Mesendoderm (in vitro differentiated cells): Measurements from ENCODE around the gene ANKLE1.

Experiments
- DNase-seq: peaks from one replicate; pipeline ENCODE4 v3.0.0; 2013
- H2AK5ac ChIP-seq: 2 replicates; pipeline ENCODE4 v1.6.1; 2013; ENCODE audit warnings: low read length, inconsistent platforms
- H2BK120ac ChIP-seq: 2 replicates; pipeline ENCODE4 v1.6.1; 2013; ENCODE audit warnings: low read depth, mild to moderate bottlenecking, low read length, moderate library complexity, mixed read lengths
- H2BK15ac ChIP-seq: replicated peaks from 2 replicates; pipeline ENCODE4 v1.6.1; 2013; ENCODE audit warnings: low read depth, mild to moderate bottlenecking, moderate library complexity
- H2BK5ac ChIP-seq: 2 replicates; pipeline ENCODE4 v1.6.1; 2013; ENCODE audit warnings: low read length, inconsistent platforms
- H3K18ac ChIP-seq: 2 replicates; pipeline ENCODE4 v1.6.1; 2013; ENCODE audit warnings: mild to moderate bottlenecking, low read length, mixed read lengths
- H3K23ac ChIP-seq: one replicate; pipeline ENCODE4 v1.6.1; 2013; ENCODE audit warnings: low read length
- H3K27ac ChIP-seq: 2 replicates; pipeline ENCODE4 v1.5.1; 2013; ENCODE audit warnings: low read depth, mild to moderate bottlenecking, inconsistent platforms, low read length, moderate library complexity
- H3K27me3 ChIP-seq: 2 replicates; pipeline ENCODE4 v1.6.1; 2013; ENCODE audit warnings: low read length, control low read depth, mild to moderate bottlenecking, inconsistent platforms; ENCODE audit not compliant: insufficient read depth, poor library complexity
- H3K36me3 ChIP-seq: 2 replicates; pipeline ENCODE4 v1.6.1; 2013; ENCODE audit warnings: low read length, inconsistent platforms; ENCODE audit not compliant: control insufficient read depth, insufficient read depth
- H3K4ac ChIP-seq: one replicate; pipeline ENCODE4 v1.6.1; 2013; ENCODE audit warnings: low read depth, mild to moderate bottlenecking, low read length, moderate library complexity
- H3K4me1 ChIP-seq: 2 replicates; pipeline ENCODE4 v1.6.1; 2013; ENCODE audit warnings: low read depth, low read length, inconsistent platforms; ENCODE audit not compliant: control insufficient read depth
- H3K4me2 ChIP-seq: 2 replicates; pipeline ENCODE4 v1.6.1; 2013; ENCODE audit warnings: low read length
- H3K4me3 ChIP-seq: 2 replicates; pipeline ENCODE4 v1.5.1; 2013; ENCODE audit warnings: mild to moderate bottlenecking, low read length
- H3K56ac ChIP-seq: one replicate; pipeline ENCODE4 v1.6.1; 2013; ENCODE audit warnings: low read length
- H3K79me1 ChIP-seq: 2 replicates; pipeline ENCODE4 v1.6.1; 2013; ENCODE audit warnings: low read length, inconsistent platforms
- H3K79me2 ChIP-seq: 2 replicates; pipeline ENCODE4 v1.6.1; 2013; ENCODE audit warnings: mild to moderate bottlenecking, low read length; ENCODE audit not compliant: control insufficient read depth, insufficient read depth
- H3K9ac ChIP-seq: 2 replicates; pipeline ENCODE4 v1.6.1; 2013; ENCODE audit warnings: low read length, inconsistent platforms
- H4K5ac ChIP-seq: one replicate; pipeline ENCODE4 v1.6.1; 2013; ENCODE audit warnings: low read length
- H4K8ac ChIP-seq: one replicate; pipeline ENCODE4 v1.6.1; 2013; ENCODE audit warnings: low read depth, mild to moderate bottlenecking, control low read depth, low read length, moderate library complexity
- WGBS: extraction: QIAGEN DNeasy Blood & Tissue Kit; methylation state at CpG from one replicate; pipeline ENCODE4 v1.1.7; 2013; ENCODE audit warnings: low lambda C conversion rate, missing lambda C conversion rate; ENCODE audit not compliant: insufficient coverage; ENCODE audit errors: extremely low coverage; 5-methylcytosine and 5-hydroxymethylcytosine counted together

Gene ANKLE1

DNA sequence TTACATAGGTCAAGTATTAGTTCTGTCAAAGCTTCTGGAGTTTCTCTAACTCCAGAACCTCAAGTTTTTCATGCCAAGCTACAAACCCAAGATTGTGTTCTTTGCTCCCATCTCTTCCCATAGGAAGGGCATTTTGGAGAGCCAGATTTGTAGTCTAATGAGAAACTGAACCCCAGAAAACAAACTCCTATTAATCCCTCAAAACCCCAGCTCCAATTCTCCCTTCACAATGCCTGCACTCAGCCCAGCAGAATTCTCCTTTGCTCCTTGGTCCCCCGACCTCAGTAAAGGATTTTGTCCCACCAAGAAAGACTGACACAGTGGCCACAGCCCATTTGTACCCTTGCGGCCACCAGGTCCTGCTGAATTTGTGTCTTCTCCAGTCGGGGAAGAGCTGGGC is 25.6 kb upstream of the ANKLE1 start:
- no peak for DNase-seq
- H3K36me3 ChIP-seq, result no peaks in the 10 kb centered on the region
- H3K79me1 ChIP-seq, result no peaks in the 10 kb centered on the region
- H2BK15ac ChIP-seq, result no peak overlapping the region
- H3K79me2 ChIP-seq, result no peaks in the 10 kb centered on the region
- no peak overlapping the region for H3K4me3 ChIP-seq
- no peaks in the 10 kb centered on the region for H3K27me3 ChIP-seq
- no peak overlapping the region for H4K8ac ChIP-seq
- H3K18ac ChIP-seq, result no peak overlapping the region
- no peak overlapping the region for H2BK5ac ChIP-seq
- no peak overlapping the region for H3K4ac ChIP-seq
- no peak overlapping the region for H3K27ac ChIP-seq
- no peak overlapping the region for H3K23ac ChIP-seq
- H3K9ac ChIP-seq, result no peak overlapping the region
- no peak overlapping the region for H2BK120ac ChIP-seq
- H3K4me1 ChIP-seq, result no peaks in the 10 kb centered on the region
- H3K56ac ChIP-seq, result no peak overlapping the region
- no peak overlapping the region for H4K5ac ChIP-seq
- no peak overlapping the region for H3K4me2 ChIP-seq
- no peak overlapping the region for H2AK5ac ChIP-seq
- WGBS, result no CpG with 5 or more reads among the region's 3 CpGs

- Histone ChIP-seq H3K79me2 (no peaks in the 10 kb centered on the region), H3K27me3 (no peaks in the 10 kb centered on the region), H2BK120ac (no peak overlapping the region), H2BK15ac (no peak overlapping the region), H3K4me2 (no peak overlapping the region), H3K9ac (no peak overlapping the region), H3K23ac (no peak overlapping the region), H2AK5ac (no peak overlapping the region), H4K8ac (no peak overlapping the region), H3K18ac (no peak overlapping the region), H2BK5ac (no peak overlapping the region), H3K4ac (no peak overlapping the region), H3K36me3 (no peaks in the 10 kb centered on the region), H3K56ac (no peak overlapping the region), H3K27ac (no peak overlapping the region), H3K4me3 (no peak overlapping the region), H3K79me1 (no peaks in the 10 kb centered on the region), H4K5ac (no peak overlapping the region), H3K4me1 (no peaks in the 10 kb centered on the region)
- WGBS, result no CpG with 5 or more reads among the region's 9 CpGs
- peak; percentile 74 for DNase-seq
Measured at GRCh38 chr19:17259118-17259780, 22.5 kb upstream of the ANKLE1 start.

- Histone ChIP-seq H3K27ac (no peak overlapping the region), H3K56ac (no peak overlapping the region), H3K4me2 (no peak overlapping the region), H4K5ac (no peak overlapping the region), H3K18ac (no peak overlapping the region), H2BK120ac (no peak overlapping the region), H3K79me2 (no peaks in the 10 kb centered on the region), H2AK5ac (no peak overlapping the region), H3K4ac (no peak overlapping the region), H2BK5ac (no peak overlapping the region), H3K9ac (no peak overlapping the region), H3K27me3 (no peaks in the 10 kb centered on the region), H3K79me1 (no peaks in the 10 kb centered on the region), H4K8ac (no peak overlapping the region), H3K23ac (no peak overlapping the region), H2BK15ac (no peak overlapping the region), H3K36me3 (no peaks in the 10 kb centered on the region), H3K4me3 (no peak overlapping the region), H3K4me1 (peaks cover 2% of the 10 kb centered on the region)
- no peak for DNase-seq
- WGBS, result no CpG with 5 or more reads among the region's 1 CpG
Measured at GRCh38 chr19:17259934-17260333, 21.8 kb upstream of the ANKLE1 start.

DNA sequence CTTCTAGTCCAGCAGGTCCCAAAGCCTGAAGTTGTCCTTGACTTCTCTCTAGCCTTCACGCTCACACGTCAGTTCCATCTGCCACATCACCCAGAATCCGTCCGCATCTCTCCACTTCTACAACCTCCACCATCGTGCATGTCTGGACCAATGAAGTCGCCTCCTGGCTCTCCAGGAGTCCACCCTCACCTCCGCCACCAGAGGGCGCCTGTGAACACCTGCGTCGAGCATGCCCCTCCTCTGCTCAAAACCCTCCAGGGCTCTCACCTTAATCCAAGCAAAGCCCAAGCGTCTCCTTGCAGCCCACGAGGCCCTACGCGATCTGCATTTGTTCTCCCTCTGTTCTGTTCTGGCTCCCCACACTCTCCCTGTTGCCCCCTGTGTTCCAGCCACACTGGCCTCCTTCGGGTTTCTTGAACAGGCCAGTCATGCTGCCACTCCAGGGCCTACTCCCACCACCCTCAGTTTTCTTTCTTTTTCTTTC is 20.8 kb upstream of the ANKLE1 start:
- no peaks in the 10 kb centered on the region for H3K36me3 ChIP-seq
- no peaks in the 10 kb centered on the region for H3K79me1 ChIP-seq
- H3K27ac ChIP-seq, result no peak overlapping the region
- H3K27me3 ChIP-seq, result no peaks in the 10 kb centered on the region
- no peak overlapping the region for H4K5ac ChIP-seq
- H3K79me2 ChIP-seq, result no peaks in the 10 kb centered on the region
- peak; percentile 96 for DNase-seq
- no peak overlapping the region for H2AK5ac ChIP-seq
- H3K4me2 ChIP-seq, result no peak overlapping the region
- peak overlapping the region; percentile 74 for H3K56ac ChIP-seq
- no peak overlapping the region for H3K4me3 ChIP-seq
- peaks cover 2% of the 10 kb centered on the region for H3K4me1 ChIP-seq
- H4K8ac ChIP-seq, result no peak overlapping the region
- H2BK120ac ChIP-seq, result no peak overlapping the region
- no CpG with 5 or more reads among the region's 15 CpGs for WGBS
- H2BK15ac ChIP-seq, result no peak overlapping the region
- H2BK5ac ChIP-seq, result no peak overlapping the region
- no peak overlapping the region for H3K4ac ChIP-seq
- H3K18ac ChIP-seq, result no peak overlapping the region
- no peak overlapping the region for H3K9ac ChIP-seq
- no peak overlapping the region for H3K23ac ChIP-seq

DNA sequence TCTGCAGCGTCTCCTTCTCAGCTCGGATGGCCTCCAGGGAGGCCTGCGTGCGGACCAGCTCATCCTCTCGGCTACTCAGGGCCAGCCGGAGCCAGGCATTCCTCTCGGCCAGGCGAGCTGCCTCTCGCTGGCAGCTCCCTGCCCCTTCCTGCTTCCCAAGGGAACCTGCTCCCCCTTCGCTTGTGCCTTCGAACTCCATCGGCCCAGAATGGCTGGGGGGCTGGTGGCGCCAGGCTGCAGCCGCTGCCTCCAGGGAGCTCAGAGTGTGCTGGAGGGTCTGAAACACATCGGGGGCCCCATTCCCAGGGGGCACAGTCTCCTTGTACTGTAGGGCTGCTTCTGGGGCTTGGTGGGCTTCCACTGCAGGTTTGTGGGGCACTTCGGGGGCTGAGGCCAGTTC is 19.1 kb upstream of the ANKLE1 start:
- Histone ChIP-seq H3K27ac (no peak overlapping the region), H4K8ac (no peak overlapping the region), H2AK5ac (no peak overlapping the region), H3K18ac (no peak overlapping the region), H3K56ac (no peak overlapping the region), H3K4me2 (no peak overlapping the region), H3K4ac (no peak overlapping the region), H2BK5ac (no peak overlapping the region), H4K5ac (no peak overlapping the region), H2BK120ac (no peak overlapping the region), H3K36me3 (no peaks in the 10 kb centered on the region), H3K23ac (no peak overlapping the region), H3K79me1 (no peaks in the 10 kb centered on the region), H3K4me3 (no peak overlapping the region), H3K79me2 (no peaks in the 10 kb centered on the region), H2BK15ac (no peak overlapping the region), H3K9ac (no peak overlapping the region), H3K4me1 (peaks cover 2% of the 10 kb centered on the region), H3K27me3 (no peaks in the 10 kb centered on the region)
- no CpG with 5 or more reads among the region's 16 CpGs for WGBS
- no peak for DNase-seq
